Left lobe of liver (tissue), 2 donors: ENCODE results near the gene NDST3. TPM values are rescaled to one million over a fixed set of nuclear protein-coding genes. Genes with fewer than 3 reads are reported as not detected.
A peak's percentile ranks its signal among the peaks of the same experiment; 100 is the strongest.

ENCODE experiments used
- ATAC-seq: fragments of 200-7000 bp; cut with Tn5 transposase; one replicate; pipeline ENCODE4 v1.9.1; 2020; ENCODE audit warnings: mild to moderate bottlenecking, moderate library complexity
- DNase-seq: peaks from one replicate; pipeline ENCODE4 v3.0.0-alpha.2; 2020; ENCODE audit warnings: low spot score
- total RNA-seq: library from RNA; stranded (reverse); gene quantifications from one replicate; pipeline ENCODE4 v1.2.1, GENCODE V29; 2021
- donor health status: DM: no; HTN: no; CAD: no; lungs with moderate emphysema.
- donor health status: DM: no; HTN: yes; CAD: no.

NDST3 gene
- total RNA-seq, 1 donor from 2014 or later, result 0.48 TPM

DNA sequence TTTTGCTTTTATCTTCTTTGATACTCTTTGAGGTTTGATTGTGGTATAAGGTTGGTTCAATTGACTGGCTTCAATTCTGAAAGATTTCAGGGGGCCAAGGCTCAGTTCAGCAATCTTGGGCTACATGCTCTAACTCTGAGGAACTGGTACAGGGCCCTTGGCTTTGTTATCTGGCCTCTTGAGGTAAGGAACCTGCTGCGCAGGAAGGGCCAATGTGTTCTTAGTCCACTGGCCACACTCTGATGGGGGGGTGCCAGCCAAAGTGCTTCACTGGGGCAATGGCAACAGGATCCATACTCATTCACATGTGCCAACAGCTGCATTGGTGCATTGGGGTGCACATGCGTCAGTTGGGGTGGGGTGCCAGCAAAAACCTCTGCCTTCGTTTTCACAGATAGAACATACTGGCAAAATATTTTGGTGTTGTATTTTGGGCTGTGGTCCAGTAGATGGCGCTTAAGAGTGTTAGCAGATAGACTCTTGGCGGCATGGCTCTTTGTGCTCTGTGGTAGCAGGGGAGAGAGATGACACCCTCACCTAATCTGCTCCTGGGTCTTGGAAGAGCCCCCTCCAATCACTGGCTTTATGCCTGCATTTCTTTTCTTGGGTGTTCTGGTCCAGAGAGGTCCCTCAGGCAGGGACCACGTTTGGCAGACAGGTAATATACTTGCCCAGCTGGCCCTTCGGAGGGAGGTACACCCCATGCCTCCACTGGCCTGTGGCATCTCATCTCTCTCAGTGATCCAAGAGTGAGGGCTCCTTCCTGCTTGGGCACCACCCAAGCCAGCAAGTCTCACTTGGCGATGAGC lies 42.9 kb downstream of the NDST3 start:
- DNase-seq, result no peak

GRCh38 chr4:118077767-118078105 lies 43.5 kb downstream of the NDST3 start:
- ATAC-seq (no peak), DNase-seq (no peak)

More for the DNA sequence above, 42.9 kb downstream of the NDST3 start:
- ATAC-seq, result peak; percentile 90

- ATAC-seq, result no peak
- no peak for DNase-seq
These were observed 47.1 kb downstream of the NDST3 start for GRCh38 chr4:118081434-118081833.

DNA sequence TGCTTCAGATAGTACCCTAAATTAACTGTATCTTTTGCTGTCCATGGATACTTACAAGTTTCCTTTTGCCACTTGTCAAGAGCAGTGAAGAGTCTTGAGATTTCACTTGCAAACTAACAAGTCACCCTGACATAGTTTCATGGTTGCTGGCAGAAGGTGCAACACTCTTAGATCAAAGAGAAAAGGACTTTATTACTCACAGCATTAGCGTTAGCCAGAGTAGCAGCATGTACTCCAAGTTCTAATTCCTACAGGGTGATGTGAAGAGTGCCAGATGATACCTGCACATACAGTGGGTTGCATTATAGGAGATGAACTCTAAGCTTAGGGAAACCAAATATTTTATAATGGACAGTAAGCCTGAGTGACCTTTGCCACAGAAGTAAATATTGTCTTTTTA lies 47.9 kb downstream of the NDST3 start:
- no peak for ATAC-seq
- DNase-seq, result no peak

DNA sequence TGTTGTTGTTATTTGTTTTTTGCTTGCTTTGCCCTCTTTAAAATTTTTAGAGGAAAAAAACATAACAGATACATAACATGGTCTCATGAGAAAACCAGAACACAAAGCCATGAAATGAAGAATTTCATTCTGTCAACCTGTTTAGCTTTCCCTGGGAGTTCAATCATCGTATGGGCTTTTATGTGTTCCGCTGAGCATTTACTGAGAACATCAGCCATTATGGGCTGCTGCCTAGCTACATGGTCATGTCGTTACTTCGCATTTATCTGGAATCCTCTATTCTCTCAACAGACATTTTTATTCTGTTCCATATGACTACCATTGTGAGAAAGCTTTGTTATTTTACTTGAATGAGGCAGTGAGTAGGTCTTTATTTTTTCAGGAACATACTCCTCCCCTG lies 51.4 kb downstream of the NDST3 start:
- no peak for ATAC-seq
- DNase-seq, result no peak

- no peak for DNase-seq
- no peak for ATAC-seq
These were observed 52.1 kb downstream of the NDST3 start for GRCh38 chr4:118086344-118086743.

- DNase-seq (no peak), ATAC-seq (no peak)
These were observed 53.1 kb downstream of the NDST3 start for GRCh38 chr4:118087366-118087765.

GRCh38 chr4:118099106-118099505 lies 64.8 kb downstream of the NDST3 start:
- ATAC-seq, result no peak
- DNase-seq, result no peak

DNA sequence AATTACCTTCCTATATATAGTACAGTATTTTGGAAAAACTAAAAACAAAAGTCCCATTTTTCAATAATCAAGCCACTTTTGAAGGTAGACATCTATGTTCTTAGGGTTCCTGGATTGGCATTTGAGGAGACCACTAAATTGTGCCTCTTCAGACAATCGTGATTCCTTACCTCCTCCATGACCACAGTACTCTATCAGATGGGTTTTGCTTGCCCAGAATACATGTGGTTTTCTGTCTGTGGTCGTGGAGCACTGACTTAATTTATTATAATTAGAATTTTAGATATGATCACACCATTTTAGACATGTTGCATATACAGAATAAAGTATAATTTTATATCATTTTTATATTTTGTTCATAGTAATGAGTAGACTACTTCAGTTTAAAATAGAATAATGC lies 67.9 kb downstream of the NDST3 start:
- no peak for ATAC-seq
- no peak for DNase-seq

DNA sequence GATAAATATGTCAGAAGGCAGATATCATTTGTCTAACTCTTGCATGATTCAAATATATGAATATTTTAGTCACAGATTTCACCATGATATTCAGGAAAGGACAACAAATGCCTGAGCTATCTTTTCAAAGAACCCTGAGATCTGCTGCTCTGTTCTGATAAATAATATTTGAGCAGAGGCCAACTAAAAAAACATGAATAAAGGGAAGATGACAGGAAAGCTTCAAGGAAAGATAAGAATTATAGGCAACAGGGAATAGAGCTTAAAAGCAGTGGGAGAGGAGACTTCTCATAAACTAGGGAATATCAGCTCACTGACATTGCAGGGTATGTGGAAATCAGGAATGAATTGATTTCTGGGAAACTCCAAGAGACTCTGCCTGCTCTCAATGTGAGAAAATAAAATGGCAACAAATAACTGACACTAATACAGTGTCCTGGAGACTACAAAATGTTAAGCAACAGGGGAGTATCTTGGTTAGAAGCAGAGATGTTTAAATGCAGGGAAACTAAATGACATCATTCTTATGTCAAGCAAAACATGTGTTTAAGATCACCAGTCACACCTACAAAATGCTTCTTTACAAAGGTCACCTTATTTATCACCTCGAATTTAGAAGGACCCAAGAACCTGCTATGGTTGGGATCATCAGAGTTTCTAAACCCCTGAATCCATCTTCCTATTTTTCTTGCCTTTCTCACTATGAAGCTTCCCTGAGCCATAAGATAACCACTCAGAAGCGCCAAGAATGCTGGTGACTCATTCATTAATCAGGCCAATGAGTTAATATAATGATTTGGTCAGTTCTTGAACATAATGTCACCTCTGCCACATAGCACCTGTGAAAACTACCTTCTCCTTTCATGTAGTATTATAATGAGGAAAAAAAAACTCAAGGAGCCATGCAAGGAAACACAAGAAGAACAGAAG lies 78.1 kb downstream of the NDST3 start:
- DNase-seq (no peak), ATAC-seq (no peak)

DNA sequence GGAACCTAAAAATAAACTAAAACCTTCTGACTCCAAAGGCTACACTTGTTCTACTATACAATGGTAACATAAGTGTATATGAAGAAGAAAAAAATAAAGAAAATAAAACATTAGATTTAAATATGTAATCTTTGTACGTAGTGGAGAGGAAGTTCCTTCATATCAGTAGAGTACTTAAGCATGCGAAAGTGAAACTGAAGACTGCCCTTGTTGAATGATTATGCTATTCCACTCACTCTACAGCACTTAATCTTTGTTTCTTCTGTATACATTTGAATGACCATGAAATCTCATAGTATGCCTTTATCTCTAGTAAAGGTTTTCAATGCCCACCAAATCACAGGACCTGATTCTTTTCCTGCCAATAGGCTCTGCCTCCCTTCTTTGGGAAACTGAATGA lies 78.9 kb downstream of the NDST3 start:
- ATAC-seq (no peak), DNase-seq (no peak)

DNA sequence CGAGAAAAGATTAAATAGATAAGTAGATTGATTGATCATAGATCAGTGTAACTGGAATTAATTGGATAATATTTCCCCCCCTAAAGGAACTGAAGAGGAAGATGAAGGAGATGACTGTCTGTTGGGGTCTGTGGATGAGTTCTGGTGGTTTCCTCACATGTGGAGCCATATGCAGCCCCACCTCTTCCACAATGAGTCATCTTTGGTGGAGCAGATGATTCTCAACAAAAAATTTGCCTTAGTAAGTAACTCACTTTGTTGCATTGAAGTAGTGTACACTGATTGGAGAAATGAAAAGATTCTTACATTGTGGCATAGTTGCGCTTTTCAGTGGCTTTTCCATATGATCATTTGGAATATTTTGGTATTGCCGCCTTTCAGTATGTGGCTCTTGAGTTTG lies 80.4 kb downstream of the NDST3 start:
- no peak for ATAC-seq
- no peak for DNase-seq

GRCh38 chr4:118120120-118120760 lies 86.0 kb downstream of the NDST3 start:
- DNase-seq, result no peak
- ATAC-seq, result no peak

GRCh38 chr4:118124997-118125396 lies 90.7 kb downstream of the NDST3 start:
- no peak for ATAC-seq

DNA sequence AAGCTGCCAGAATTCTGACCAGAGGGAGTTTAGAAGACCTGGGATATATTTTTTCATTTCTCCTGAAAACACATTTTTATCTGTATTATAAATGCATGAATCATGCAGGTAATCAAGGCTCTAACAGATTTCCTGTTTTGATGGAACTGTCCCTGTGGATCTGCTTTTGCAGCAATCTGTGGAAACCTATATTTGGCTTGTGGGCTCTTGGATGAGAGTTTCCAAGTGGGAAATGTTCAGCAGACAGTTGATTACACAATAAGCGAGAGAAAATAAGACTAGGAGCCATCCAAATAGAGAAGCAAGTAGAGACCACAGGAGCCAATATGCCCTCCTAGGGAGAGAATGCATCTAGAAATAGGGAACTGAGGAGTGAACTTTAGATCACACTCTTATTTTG lies 105.0 kb downstream of the NDST3 start:
- DNase-seq, result no peak

More at GRCh38 chr4:118124997-118125396, 90.7 kb downstream of the NDST3 start:
- DNase-seq, result no peak

DNA sequence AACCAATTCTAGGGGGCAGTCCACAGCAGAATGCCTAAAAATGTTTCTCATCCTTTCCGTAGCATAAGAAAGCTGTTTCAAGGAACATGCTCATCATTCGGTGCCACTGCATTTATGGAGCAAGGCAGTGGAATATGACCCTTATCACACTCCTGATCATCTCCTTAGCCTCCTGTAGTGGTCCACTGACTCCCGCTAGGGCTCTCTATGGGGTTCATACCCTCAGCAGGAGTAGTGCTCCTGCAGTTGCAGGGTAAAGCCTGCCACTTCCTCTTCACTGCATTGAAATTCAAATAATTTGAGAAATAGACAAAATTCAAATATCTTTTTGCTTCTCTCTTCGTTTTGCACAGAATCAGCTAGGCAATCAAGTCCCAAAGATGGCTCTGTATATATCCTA lies 107.0 kb downstream of the NDST3 start:
- DNase-seq (no peak), ATAC-seq (no peak)

More for the DNA sequence above, 105.0 kb downstream of the NDST3 start:
- no peak for ATAC-seq

DNA sequence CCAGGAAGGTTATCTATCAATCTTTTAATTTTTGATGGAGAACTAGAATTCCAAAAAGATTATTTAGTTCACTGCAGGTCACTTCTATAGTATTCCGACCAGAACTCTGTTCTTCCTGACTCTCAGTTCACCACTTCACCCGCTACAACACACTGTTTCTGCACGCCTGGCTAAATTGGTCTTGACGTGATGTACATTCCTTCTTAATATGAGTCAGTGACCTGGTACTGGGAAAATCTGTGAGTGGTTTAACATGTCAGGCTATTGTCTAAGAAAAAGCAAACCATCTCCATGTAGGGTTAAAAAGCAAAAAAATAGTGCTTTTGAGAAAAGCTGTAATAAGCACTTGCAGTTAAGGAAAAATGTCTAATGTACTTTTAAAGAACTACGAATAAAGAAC lies 120.4 kb downstream of the NDST3 start:
- DNase-seq, result no peak
- no peak for ATAC-seq

DNA sequence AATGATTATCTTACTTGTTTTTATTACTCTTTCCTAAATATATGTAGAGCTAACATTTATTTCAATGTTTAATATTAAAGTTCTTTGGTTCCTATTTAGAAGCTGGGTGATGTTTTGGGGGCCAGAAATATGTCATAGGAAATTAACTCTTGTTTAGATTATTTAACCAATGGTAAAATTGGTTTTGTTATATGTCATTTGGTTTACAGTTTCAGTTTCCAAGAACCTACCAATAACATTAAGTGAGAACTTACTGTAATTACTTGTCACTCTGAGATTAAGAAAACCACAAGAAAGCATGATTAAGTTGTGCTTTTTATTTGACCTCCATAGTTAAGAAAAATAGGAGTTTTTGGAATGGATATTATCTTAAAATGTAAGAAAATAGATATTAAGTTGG lies 121.2 kb downstream of the NDST3 start:
- no peak for ATAC-seq

DNA sequence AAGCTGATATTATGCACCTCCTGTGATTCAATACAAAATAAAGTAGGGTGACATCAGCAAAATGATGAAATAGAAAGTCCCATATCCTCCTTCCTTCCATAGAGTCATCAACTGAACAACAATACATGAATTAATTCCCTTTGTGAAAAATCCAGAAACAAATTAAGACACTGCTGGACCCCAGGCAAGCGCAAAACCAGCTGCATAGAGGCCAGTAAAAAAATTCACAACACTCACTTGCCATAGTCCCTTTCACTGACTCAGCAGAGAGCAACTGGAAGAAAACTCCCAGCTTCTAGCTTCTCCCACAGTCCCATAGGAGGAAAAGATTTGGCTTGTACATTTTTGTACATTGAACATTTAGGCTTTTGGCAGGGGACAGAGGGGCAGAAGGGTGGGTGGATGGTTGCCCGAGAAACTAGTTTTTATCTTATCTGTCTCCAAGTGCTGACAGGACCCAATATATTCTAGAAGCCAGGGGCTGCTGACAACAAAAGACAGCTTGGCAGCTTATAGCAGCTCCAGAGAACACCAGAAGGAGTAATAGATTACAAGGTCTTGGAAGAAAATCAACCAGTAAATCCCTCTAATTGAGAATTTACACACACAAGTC lies 124.6 kb downstream of the NDST3 start:
- ATAC-seq (no peak), DNase-seq (no peak)

More for the DNA sequence above, 121.2 kb downstream of the NDST3 start:
- DNase-seq, result no peak

GRCh38 chr4:118167306-118167705 lies 133.0 kb downstream of the NDST3 start:
- no peak for DNase-seq
- no peak for ATAC-seq

DNA sequence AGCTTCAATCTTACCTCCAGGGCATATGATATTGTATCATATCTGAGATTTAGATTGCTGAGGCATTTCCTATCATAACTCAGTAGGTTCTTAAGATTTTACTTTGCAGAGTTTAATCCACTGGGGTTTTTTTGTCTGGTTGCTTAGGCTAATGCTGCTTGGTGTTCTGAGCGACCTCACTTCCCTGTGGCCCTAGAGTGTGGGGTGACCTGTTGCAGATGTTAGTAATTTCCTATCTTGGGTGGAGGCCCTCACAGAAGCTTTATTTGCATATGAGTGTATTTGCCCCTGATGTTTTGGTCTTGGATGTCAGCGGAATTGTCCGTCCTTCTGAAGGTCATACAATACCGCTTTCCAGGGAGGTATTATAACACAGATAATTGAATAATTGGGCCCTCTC lies 137.1 kb downstream of the NDST3 start:
- ATAC-seq, result no peak
- no peak for DNase-seq
